Fibroblast of skin of right quadriceps (primary cell): ENCODE measurements around the gene CDC42EP5.
"Not testable (repeated sequence)": the region's sequence is repeated elsewhere in the genome, so short reads cannot be mapped to it uniquely, and the experiment has no call there.

Experiments used
- DNase-seq: peaks from one replicate; pipeline ENCODE4 v3.0.0-alpha.2; 2013

The CDC42EP5 gene

GRCh38 chr19:54473071-54473891 is at the start of gene CDC42EP5:
CDC42EP5 (minus strand) TSS chr19:54473296; CDS start chr19:54465547, 7,749 bp downstream.
- peak; percentile 94 for DNase-seq

- no peak for DNase-seq
Observed at GRCh38 chr19:54521860-54522513, 48.9 kb upstream of the CDC42EP5 start.

- no peak for DNase-seq
Observed at GRCh38 chr19:54521022-54521859, 48.1 kb upstream of the CDC42EP5 start.

GRCh38 chr19:54518844-54519243 is 45.7 kb upstream of the CDC42EP5 start:
- no peak for DNase-seq

GRCh38 chr19:54517483-54517882 is 44.4 kb upstream of the CDC42EP5 start:
- DNase-seq = peak; percentile 30

GRCh38 chr19:54515156-54515555 is 42.1 kb upstream of the CDC42EP5 start:
- DNase-seq = no peak

- DNase-seq = not testable (repeated sequence)
Observed at GRCh38 chr19:54509200-54509940, 36.3 kb upstream of the CDC42EP5 start.

GRCh38 chr19:54508487-54508886 is 35.4 kb upstream of the CDC42EP5 start:
- not testable (repeated sequence) for DNase-seq

GRCh38 chr19:54507824-54508223 is 34.7 kb upstream of the CDC42EP5 start:
- DNase-seq = no peak

- DNase-seq = not testable (repeated sequence)
Observed at GRCh38 chr19:54507038-54507717, 34.1 kb upstream of the CDC42EP5 start.

- no peak for DNase-seq
Observed at GRCh38 chr19:54506079-54506478, 33.0 kb upstream of the CDC42EP5 start.

- DNase-seq = not testable (repeated sequence)
Observed at GRCh38 chr19:54505542-54505941, 32.4 kb upstream of the CDC42EP5 start.

GRCh38 chr19:54502518-54503048 is 29.5 kb upstream of the CDC42EP5 start, which contains the start of gene LAIR2:
LAIR2 (plus strand) TSS chr19:54502831; CDS start chr19:54502919, 88 bp downstream.
- no peak for DNase-seq

GRCh38 chr19:54498451-54498772 is 25.3 kb upstream of the CDC42EP5 start:
- DNase-seq = not testable (repeated sequence)

- not testable (repeated sequence) for DNase-seq
Observed at GRCh38 chr19:54497747-54498450, 24.8 kb upstream of the CDC42EP5 start.

GRCh38 chr19:54495284-54495683 is 22.2 kb upstream of the CDC42EP5 start:
- DNase-seq = not testable (repeated sequence)

GRCh38 chr19:54493967-54494585 is 21.0 kb upstream of the CDC42EP5 start:
- no peak for DNase-seq

- DNase-seq = not testable (repeated sequence)
Observed at GRCh38 chr19:54493056-54493455, 20.0 kb upstream of the CDC42EP5 start.

GRCh38 chr19:54492568-54492967 is 19.5 kb upstream of the CDC42EP5 start:
- DNase-seq = no peak

- DNase-seq = no peak
Observed at GRCh38 chr19:54489766-54490165, 16.7 kb upstream of the CDC42EP5 start.
